HepG2 (cell line): Measurements from ENCODE around the gene PPP2R2D. TPM values are rescaled to one million over a fixed set of nuclear protein-coding genes. Genes with fewer than 3 reads are reported as not detected.

ENCODE experiments used
- AKAP8 ChIP-seq: sonication (generic); formaldehyde crosslinking; IDR thresholded peaks from 2 replicates; pipeline ENCODE4 v1.5.1; 2020; ENCODE audit warnings: mild to moderate bottlenecking, missing genetic modification reagents
- DNMT3B ChIP-seq: conservative IDR thresholded peaks from 2 replicates; pipeline ENCODE4 v1.6.1; 2016; ENCODE audit warnings: missing biosample characterization, control low read depth
- ELF4 ChIP-seq: sonication (generic); formaldehyde crosslinking; IDR thresholded peaks from 2 replicates; pipeline ENCODE4 v1.5.0; 2020; ENCODE audit warnings: missing genetic modification reagents, mild to moderate bottlenecking, moderate library complexity, borderline replicate concordance
- HNF1B ChIP-seq: sonication (generic); formaldehyde crosslinking; IDR thresholded peaks from 2 replicates; pipeline ENCODE4 v1.5.1; 2020; ENCODE audit warnings: mild to moderate bottlenecking, moderate library complexity, missing genetic modification reagents
- SOX6 ChIP-seq, 2 experiments: fragments of 450-650 bp in 1 of 2; sonication (generic) in 1 of 2; formaldehyde crosslinking in 1 of 2; IDR thresholded peaks; 2 replicates each; pipeline versions ENCODE4 v1.4.0 to v1.6.1; 2017 to 2020; ENCODE audit warnings: antibody characterized with exemption in 1 of 2, mild to moderate bottlenecking in 1 of 2, missing genetic modification reagents in 1 of 2
- TAF15 ChIP-seq: fragments of 200-400 bp; formaldehyde crosslinking; IDR thresholded peaks from one replicate; pipeline ENCODE4 v1.6.1; 2018; ENCODE audit warnings: mild to moderate bottlenecking, low read depth, low read length; ENCODE audit not compliant: poor library complexity, severe bottlenecking
- THAP9 ChIP-seq: sonication (generic); formaldehyde crosslinking; IDR thresholded peaks from 2 replicates; pipeline ENCODE4; 2020; ENCODE audit warnings: missing genetic modification reagents, mild to moderate bottlenecking, borderline replicate concordance
- ZNF207 ChIP-seq: fragments of 450-650 bp; IDR thresholded peaks from 2 replicates; pipeline ENCODE4 v1.6.1; 2016; ENCODE audit warnings: antibody characterized with exemption, borderline replicate concordance
- ZSCAN12 ChIP-seq: sonication (generic); formaldehyde crosslinking; IDR thresholded peaks from 2 replicates; pipeline ENCODE4 v1.9.0; 2021; ENCODE audit warnings: mild to moderate bottlenecking, missing genetic modification reagents
- polyA plus RNA-seq, 8 experiments: library from polyadenylated mRNA; depleted of rRNA in 3 of 8; stranded (reverse) in 7 of 8; unstranded in 1 of 8; fragments of >200 nt; fragmentation: Illumina TruSeq in 4 of 8; extraction: Trizol in 4 of 8; gene quantifications; 2 replicates each; pipeline versions ENCODE4 v1.2.1 to v1.2.3, GENCODE V29; 2011 to 2016; ENCODE audit warnings: low read depth in 4 of 8, missing spikeins in 1 of 8, mixed read lengths in 1 of 8; ENCODE audit not compliant: insufficient read depth in 1 of 8
- total RNA-seq, 5 experiments: library from RNA; depleted of rRNA; stranded (reverse); fragments of >200 nt; fragmentation: Illumina TruSeq; extraction: Trizol; gene quantifications; 2 replicates each; pipeline ENCODE4 v1.2.3, GENCODE V29; 2016; ENCODE audit warnings: low read depth in 1 of 5
- TF ChIP-seq, protein P1 (sequence below): sonication (generic); formaldehyde crosslinking; IDR thresholded peaks from 2 replicates; pipeline ENCODE4 v1.5.0; 2020; ENCODE audit warnings: mild to moderate bottlenecking, missing genetic modification reagents, borderline replicate concordance
- TF ChIP-seq, protein P2 (sequence below): sonication (generic); formaldehyde crosslinking; IDR thresholded peaks from 2 replicates; pipeline ENCODE4 v1.5.0; 2020; ENCODE audit warnings: mild to moderate bottlenecking, missing genetic modification reagents, moderate library complexity

The PPP2R2D gene
- total and polyA plus RNA-seq, 2 of the 13 experiments (the other 11 are each of a cell fraction or from before 2014, with no cell fraction given) = 32.7 to 33.2 TPM

DNA sequence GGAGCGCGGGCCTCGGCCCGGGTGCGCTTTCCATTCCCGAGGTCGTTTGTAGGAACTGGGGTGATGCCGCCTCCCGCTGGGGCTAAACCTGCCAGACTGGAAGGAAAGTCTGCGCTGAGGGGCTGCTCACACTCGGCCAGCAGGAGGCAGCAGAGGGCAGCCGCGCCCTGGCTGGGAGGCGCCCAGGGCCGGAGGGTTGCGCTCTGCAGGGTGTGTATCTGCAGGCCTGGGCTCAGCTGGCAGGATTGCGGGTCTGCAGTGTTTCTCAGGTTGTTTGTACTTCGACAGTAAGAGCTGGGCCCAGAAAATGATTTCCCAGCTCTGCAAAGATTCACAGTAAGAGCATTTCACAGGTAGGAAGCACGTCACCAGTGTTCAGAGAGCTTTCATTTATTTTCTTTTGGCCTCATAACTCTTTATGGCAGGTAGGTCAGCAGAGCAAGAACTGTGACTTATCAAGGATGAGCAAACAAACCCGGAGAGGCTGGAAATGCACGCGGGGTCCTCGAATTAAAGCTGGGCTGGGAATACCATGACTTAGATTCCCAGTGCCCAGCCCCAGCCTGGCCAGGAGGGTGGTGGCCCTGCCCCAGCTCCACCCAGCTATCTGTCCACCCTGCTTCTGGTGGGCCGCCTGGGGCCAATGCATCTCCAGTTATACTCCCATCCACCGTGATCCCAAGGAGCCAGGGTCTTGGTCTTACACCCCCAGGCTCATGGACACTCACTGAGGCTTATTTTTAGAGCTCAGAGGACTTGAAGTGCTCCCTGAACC lies 15.2 kb upstream of the PPP2R2D start (continued):
- TF ChIP-seq DNMT3B = no peak
- TF ChIP-seq AKAP8 (CRISPR knock-in tag) = no peak
- TF ChIP-seq ELF4 (CRISPR knock-in tag) = no peak
- TF ChIP-seq HNF1B = peak; percentile 74
- TF ChIP-seq THAP9 (CRISPR knock-in tag) = no peak
- TF ChIP-seq, protein P1, sequence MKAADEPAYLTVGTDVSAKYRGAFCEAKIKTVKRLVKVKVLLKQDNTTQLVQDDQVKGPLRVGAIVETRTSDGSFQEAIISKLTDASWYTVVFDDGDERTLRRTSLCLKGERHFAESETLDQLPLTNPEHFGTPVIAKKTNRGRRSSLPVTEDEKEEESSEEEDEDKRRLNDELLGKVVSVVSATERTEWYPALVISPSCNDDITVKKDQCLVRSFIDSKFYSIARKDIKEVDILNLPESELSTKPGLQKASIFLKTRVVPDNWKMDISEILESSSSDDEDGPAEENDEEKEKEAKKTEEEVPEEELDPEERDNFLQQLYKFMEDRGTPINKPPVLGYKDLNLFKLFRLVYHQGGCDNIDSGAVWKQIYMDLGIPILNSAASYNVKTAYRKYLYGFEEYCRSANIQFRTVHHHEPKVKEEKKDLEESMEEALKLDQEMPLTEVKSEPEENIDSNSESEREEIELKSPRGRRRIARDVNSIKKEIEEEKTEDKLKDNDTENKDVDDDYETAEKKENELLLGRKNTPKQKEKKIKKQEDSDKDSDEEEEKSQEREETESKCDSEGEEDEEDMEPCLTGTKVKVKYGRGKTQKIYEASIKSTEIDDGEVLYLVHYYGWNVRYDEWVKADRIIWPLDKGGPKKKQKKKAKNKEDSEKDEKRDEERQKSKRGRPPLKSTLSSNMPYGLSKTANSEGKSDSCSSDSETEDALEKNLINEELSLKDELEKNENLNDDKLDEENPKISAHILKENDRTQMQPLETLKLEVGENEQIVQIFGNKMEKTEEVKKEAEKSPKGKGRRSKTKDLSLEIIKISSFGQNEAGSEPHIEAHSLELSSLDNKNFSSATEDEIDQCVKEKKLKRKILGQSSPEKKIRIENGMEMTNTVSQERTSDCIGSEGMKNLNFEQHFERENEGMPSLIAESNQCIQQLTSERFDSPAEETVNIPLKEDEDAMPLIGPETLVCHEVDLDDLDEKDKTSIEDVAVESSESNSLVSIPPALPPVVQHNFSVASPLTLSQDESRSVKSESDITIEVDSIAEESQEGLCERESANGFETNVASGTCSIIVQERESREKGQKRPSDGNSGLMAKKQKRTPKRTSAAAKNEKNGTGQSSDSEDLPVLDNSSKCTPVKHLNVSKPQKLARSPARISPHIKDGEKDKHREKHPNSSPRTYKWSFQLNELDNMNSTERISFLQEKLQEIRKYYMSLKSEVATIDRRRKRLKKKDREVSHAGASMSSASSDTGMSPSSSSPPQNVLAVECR (CRISPR knock-in tag) = peak; percentile 30; the same call in 1 of the 2 replicates
- no peak for TF ChIP-seq ZSCAN12 (CRISPR knock-in tag)
- TF ChIP-seq, protein P2, sequence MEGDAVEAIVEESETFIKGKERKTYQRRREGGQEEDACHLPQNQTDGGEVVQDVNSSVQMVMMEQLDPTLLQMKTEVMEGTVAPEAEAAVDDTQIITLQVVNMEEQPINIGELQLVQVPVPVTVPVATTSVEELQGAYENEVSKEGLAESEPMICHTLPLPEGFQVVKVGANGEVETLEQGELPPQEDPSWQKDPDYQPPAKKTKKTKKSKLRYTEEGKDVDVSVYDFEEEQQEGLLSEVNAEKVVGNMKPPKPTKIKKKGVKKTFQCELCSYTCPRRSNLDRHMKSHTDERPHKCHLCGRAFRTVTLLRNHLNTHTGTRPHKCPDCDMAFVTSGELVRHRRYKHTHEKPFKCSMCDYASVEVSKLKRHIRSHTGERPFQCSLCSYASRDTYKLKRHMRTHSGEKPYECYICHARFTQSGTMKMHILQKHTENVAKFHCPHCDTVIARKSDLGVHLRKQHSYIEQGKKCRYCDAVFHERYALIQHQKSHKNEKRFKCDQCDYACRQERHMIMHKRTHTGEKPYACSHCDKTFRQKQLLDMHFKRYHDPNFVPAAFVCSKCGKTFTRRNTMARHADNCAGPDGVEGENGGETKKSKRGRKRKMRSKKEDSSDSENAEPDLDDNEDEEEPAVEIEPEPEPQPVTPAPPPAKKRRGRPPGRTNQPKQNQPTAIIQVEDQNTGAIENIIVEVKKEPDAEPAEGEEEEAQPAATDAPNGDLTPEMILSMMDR (CRISPR knock-in tag) = peak; percentile 99
- TF ChIP-seq TAF15 = no peak
- TF ChIP-seq ZNF207 = no peak
- TF ChIP-seq SOX6 (IDR thresholded peaks at IDR 0.05) = no peak
- TF ChIP-seq SOX6 (CRISPR knock-in tag; IDR thresholded peaks at IDR 0.05) = no peak
